ENCODE data around the gene G0S2. TPM values are rescaled to one million over a fixed set of nuclear protein-coding genes. Genes with fewer than 3 reads are reported as not detected.

G0S2 gene
- total RNA-seq, 1 donor = 23.0 TPM

GRCh38 chr1:209629621-209630382 is 45.4 kb upstream of the G0S2 start:
- TF ChIP-seq CTCF (IDR thresholded peaks at IDR 0.05; ENCODE audit: insufficient read depth, low read length) = no peak
- H3K4me3 ChIP-seq (ENCODE audit: low read depth, low read length) = no peak overlapping the region
- no peak for DNase-seq (ENCODE audit: low read depth)

- no peak overlapping the region for H3K4me3 ChIP-seq (ENCODE audit: low read depth, low read length)
- no peak for DNase-seq (ENCODE audit: low read depth)
- TF ChIP-seq CTCF (IDR thresholded peaks at IDR 0.05; ENCODE audit: insufficient read depth, low read length) = no peak
Observed at GRCh38 chr1:209630383-209631225, 44.6 kb upstream of the G0S2 start.

GRCh38 chr1:209633335-209633997 is 41.7 kb upstream of the G0S2 start:
- no peak for DNase-seq (ENCODE audit: low read depth)
- no peak for TF ChIP-seq CTCF (IDR thresholded peaks at IDR 0.05; ENCODE audit: insufficient read depth, low read length)
- no peak overlapping the region for H3K4me3 ChIP-seq (ENCODE audit: low read depth, low read length)

- no peak overlapping the region for H3K4me3 ChIP-seq (ENCODE audit: low read depth, low read length)
- DNase-seq (ENCODE audit: low read depth) = no peak
- TF ChIP-seq CTCF (IDR thresholded peaks at IDR 0.05; ENCODE audit: insufficient read depth, low read length) = no peak
Observed at GRCh38 chr1:209634005-209634737, 41.0 kb upstream of the G0S2 start.

GRCh38 chr1:209635850-209636249 is 39.4 kb upstream of the G0S2 start:
- no peak for DNase-seq (ENCODE audit: low read depth)
- TF ChIP-seq CTCF (IDR thresholded peaks at IDR 0.05; ENCODE audit: insufficient read depth, low read length) = no peak
- no peak overlapping the region for H3K4me3 ChIP-seq (ENCODE audit: low read depth, low read length)

- no peak for TF ChIP-seq CTCF (IDR thresholded peaks at IDR 0.05; ENCODE audit: insufficient read depth, low read length)
- DNase-seq (ENCODE audit: low read depth) = peak; percentile 65
Observed at GRCh38 chr1:209641832-209642172, 33.4 kb upstream of the G0S2 start.

More at GRCh38 chr1:209641832-209642172, 33.4 kb upstream of the G0S2 start:
- H3K4me3 ChIP-seq (ENCODE audit: low read depth, low read length) = no peak overlapping the region
